ENCODE measurements around the gene ARHGAP15.
"Not testable (repeated sequence)": the region's sequence is repeated elsewhere in the genome, so short reads cannot be mapped to it uniquely, and the experiment has no call there.

Gene ARHGAP15

DNA sequence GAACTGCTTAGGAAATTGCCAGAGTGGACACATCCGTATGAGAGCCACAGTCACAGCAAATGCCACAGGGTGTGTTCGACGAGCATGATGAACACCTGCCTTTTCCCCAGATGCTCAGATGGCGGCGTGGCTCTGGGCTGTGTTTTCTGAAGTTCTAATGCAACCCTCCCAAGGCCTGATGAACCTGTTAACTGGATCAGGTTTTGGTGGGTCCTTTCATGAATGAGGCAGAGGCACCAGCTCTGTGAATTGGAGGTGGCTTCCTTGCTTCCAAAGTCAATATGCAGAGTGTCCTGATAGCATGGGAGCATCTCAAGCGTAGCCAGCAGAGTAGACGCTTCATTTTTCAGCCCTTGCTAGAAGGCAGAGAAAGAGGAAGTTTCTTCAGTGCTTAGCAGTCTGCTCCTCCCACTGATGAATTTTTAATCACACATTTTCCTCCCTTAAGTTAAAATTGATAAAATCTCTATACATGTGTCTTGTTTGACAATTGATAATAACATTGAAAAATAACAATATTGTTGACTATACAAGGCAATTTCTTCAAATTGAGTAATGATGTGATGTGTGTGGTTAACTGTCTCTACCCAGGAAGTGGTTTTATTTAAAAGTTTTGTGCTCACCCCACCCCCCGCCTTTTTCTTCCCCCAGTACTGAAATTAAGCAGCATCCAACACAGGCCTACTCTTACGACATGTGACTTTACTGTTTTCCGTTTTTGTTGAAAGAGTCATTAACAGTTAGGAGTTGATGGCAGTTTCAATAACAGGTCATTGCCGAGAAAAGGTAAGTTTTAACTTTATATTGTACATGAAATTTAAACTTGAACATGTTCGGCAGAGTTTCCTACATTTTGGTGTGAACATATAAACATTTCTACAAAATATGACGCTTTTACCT is at the start of gene ARHGAP15:
Gene ARHGAP15, plus strand, starts transcription at position 739 of the 900 bp plus-strand sequence.
- H3K9me3 Mint-ChIP-seq: peaks cover under 1% of the 10 kb centered on the region
- peak within 1 kb of the TSS; percentile 98 for H3K27ac Mint-ChIP-seq
- H3K27me3 Mint-ChIP-seq (ENCODE audit: low read depth): no peaks in the 10 kb centered on the region
- peaks cover 34% of the 10 kb centered on the region for H3K4me1 Mint-ChIP-seq (ENCODE audit: low read depth)
- peak within 1 kb of the TSS; percentile 81 for H3K4me3 Mint-ChIP-seq
- peak; percentile 65 for DNase-seq (ENCODE audit: low spot score)
- peaks cover 25% of the 10 kb centered on the region for H3K36me3 Mint-ChIP-seq (ENCODE audit: low read depth)

- Mint-ChIP-seq H3K27ac (no peak overlapping the region), H3K4me3 (no peak overlapping the region), H3K27me3 (ENCODE audit: low read depth) (peaks cover 5% of the 10 kb centered on the region), H3K4me1 (ENCODE audit: low read depth) (peaks cover 24% of the 10 kb centered on the region), H3K36me3 (ENCODE audit: low read depth) (no peaks in the 10 kb centered on the region), H3K9me3 (no peaks in the 10 kb centered on the region)
- DNase-seq (ENCODE audit: low spot score): no peak
These were observed 47.6 kb upstream of the ARHGAP15 start for GRCh38 chr2:143081616-143082015.

GRCh38 chr2:143083636-143084035 is 45.6 kb upstream of the ARHGAP15 start:
- H3K27ac Mint-ChIP-seq: no peak overlapping the region

DNA sequence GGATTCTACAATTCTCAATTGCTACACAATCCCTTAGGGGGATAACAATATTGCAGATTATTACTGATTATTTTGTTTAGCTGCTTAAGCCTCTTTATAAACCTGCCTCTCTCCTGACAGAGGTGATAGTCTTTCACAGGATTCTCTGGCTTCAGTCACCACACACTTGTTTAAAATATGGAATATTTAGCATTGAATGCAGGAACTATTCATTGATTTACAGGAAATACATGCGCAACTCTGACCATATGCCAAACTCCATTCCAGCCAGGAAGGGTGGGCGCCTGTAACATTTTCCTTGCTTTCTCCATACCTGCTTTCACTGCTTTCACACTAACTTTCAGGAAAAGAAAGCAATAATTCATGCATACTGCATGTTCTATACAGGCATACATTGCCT is 44.8 kb upstream of the ARHGAP15 start:
- Mint-ChIP-seq H3K4me1 (ENCODE audit: low read depth) (peaks cover 27% of the 10 kb centered on the region), H3K27me3 (ENCODE audit: low read depth) (peaks cover 5% of the 10 kb centered on the region), H3K36me3 (ENCODE audit: low read depth) (no peaks in the 10 kb centered on the region), H3K27ac (no peak overlapping the region), H3K9me3 (no peaks in the 10 kb centered on the region), H3K4me3 (no peak overlapping the region)
- no peak for DNase-seq (ENCODE audit: low spot score)

More at GRCh38 chr2:143083636-143084035, 45.6 kb upstream of the ARHGAP15 start:
- peaks cover 5% of the 10 kb centered on the region for H3K27me3 Mint-ChIP-seq (ENCODE audit: low read depth)
- DNase-seq (ENCODE audit: low spot score): no peak
- H3K4me1 Mint-ChIP-seq (ENCODE audit: low read depth): peaks cover 27% of the 10 kb centered on the region
- peak overlapping the region; percentile 19 for H3K4me3 Mint-ChIP-seq
- H3K36me3 Mint-ChIP-seq (ENCODE audit: low read depth): no peaks in the 10 kb centered on the region
- H3K9me3 Mint-ChIP-seq: no peaks in the 10 kb centered on the region

DNA sequence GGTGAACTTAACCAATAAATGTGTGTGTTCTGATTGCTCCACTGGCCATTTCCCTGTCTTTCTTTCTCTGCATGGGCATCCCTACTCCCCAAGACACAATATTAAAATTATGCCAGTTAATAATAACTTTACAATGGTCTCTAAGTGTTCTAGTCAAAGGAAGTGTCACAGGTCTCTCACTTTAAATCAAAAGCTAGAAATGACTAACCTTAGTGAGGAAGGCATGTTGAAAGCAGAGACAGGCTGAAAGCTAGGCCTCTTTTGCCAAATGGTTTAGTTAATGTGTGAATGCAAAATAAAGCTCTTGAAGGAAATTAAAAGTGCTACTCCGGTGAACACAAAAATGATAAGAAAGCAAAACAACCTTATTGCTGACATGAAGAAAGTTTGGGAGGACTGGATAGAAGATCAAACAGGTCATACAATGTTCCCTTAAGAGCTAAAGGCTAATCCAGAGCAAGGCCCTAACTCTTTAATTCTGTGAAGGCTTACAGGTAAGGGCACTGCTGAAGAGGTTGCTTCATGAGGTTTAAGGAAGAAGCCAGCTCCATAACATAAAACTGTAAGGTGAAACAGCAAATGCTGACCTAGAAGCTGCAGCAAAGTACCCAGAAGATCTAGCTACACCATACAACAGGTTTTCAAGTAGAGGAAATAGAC is 44.0 kb upstream of the ARHGAP15 start:
- no peaks in the 10 kb centered on the region for H3K9me3 Mint-ChIP-seq
- DNase-seq (ENCODE audit: low spot score): no peak
- peak overlapping the region; percentile 87 for H3K27ac Mint-ChIP-seq
- H3K4me1 Mint-ChIP-seq (ENCODE audit: low read depth): peaks cover 27% of the 10 kb centered on the region
- H3K27me3 Mint-ChIP-seq (ENCODE audit: low read depth): no peaks in the 10 kb centered on the region
- H3K4me3 Mint-ChIP-seq: no peak overlapping the region
- H3K36me3 Mint-ChIP-seq (ENCODE audit: low read depth): no peaks in the 10 kb centered on the region

GRCh38 chr2:143087033-143087432 is 42.2 kb upstream of the ARHGAP15 start:
- Mint-ChIP-seq H3K9me3 (no peaks in the 10 kb centered on the region), H3K4me3 (no peak overlapping the region), H3K4me1 (ENCODE audit: low read depth) (peaks cover 27% of the 10 kb centered on the region), H3K36me3 (ENCODE audit: low read depth) (no peaks in the 10 kb centered on the region), H3K27me3 (ENCODE audit: low read depth) (no peaks in the 10 kb centered on the region), H3K27ac (no peak overlapping the region)
- no peak for DNase-seq (ENCODE audit: low spot score)

GRCh38 chr2:143088388-143088787 is 40.8 kb upstream of the ARHGAP15 start:
- Mint-ChIP-seq H3K36me3 (ENCODE audit: low read depth) (no peaks in the 10 kb centered on the region), H3K4me3 (no peak overlapping the region), H3K4me1 (ENCODE audit: low read depth) (peaks cover 27% of the 10 kb centered on the region), H3K27me3 (ENCODE audit: low read depth) (no peaks in the 10 kb centered on the region), H3K9me3 (no peaks in the 10 kb centered on the region), H3K27ac (no peak overlapping the region)
- no peak for DNase-seq (ENCODE audit: low spot score)

GRCh38 chr2:143089520-143089919 is 39.7 kb upstream of the ARHGAP15 start:
- H3K27me3 Mint-ChIP-seq (ENCODE audit: low read depth); DNase-seq (ENCODE audit: low spot score); H3K9me3 Mint-ChIP-seq; H3K4me3 Mint-ChIP-seq; H3K36me3 Mint-ChIP-seq (ENCODE audit: low read depth); H3K27ac Mint-ChIP-seq: not testable (repeated sequence)
- peaks cover 18% of the 10 kb centered on the region for H3K4me1 Mint-ChIP-seq (ENCODE audit: low read depth)

DNA sequence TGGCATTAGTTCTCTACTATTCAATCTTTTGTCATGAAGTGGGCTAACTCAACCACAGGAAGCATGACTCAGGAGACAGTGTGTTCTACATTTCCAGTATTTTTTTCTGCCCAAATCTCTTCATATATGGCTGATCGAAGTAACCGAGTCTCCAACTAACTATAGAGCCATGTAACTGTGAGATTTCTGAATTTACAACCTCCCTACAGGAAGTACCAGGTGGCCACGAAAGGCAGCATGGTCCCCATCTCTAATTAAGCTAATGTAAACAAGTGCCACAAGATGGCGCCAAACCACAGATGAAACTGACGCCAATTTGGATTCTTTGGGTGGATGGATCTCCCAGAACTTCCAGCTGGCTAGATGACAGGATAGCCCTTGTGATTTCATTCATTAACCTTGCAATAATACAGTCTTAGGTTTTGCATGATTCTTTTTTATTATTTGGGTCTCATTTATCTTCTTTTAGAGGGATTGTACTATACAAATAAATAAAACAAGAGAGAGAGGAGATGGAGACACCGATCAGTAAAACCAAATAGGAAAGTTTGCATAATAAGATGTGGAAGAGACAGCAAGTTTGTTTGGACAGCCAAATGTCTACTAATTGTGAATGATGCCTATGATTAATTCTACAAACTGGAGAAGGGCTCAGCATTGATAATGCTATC is 18.3 kb upstream of the ARHGAP15 start:
- Mint-ChIP-seq H3K9me3 (no peaks in the 10 kb centered on the region), H3K27ac (peak overlapping the region; percentile 79), H3K4me1 (ENCODE audit: low read depth) (peaks cover 40% of the 10 kb centered on the region), H3K36me3 (ENCODE audit: low read depth) (peaks cover 2% of the 10 kb centered on the region), H3K4me3 (peak overlapping the region; percentile 57), H3K27me3 (ENCODE audit: low read depth) (peaks cover 15% of the 10 kb centered on the region)
- DNase-seq (ENCODE audit: low spot score): peak; percentile 48

DNA sequence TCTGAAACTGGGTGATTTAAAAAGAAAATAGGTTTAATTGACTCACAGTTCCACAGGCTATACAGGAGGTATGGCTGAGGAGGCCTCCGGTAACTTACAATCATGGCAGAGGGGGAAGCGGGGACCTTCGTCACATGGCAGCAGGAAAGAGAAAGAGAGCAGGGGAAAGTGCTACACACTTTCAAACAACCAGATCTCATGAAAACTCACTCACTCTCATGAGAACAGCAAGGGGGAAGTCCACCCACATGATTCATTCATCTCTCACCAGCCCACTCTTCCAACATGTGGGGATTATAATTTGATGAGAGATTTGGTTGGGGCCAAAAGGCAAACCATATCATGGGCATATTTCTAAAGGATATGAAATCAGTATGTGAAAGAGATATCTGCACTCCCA is 12.0 kb upstream of the ARHGAP15 start:
- H3K4me3 Mint-ChIP-seq: no peak overlapping the region
- no peaks in the 10 kb centered on the region for H3K27me3 Mint-ChIP-seq (ENCODE audit: low read depth)
- H3K4me1 Mint-ChIP-seq (ENCODE audit: low read depth): peaks cover 23% of the 10 kb centered on the region
- H3K36me3 Mint-ChIP-seq (ENCODE audit: low read depth): peaks cover 12% of the 10 kb centered on the region
- H3K27ac Mint-ChIP-seq: no peak overlapping the region
- no peak for DNase-seq (ENCODE audit: low spot score)
- H3K9me3 Mint-ChIP-seq: peaks cover 5% of the 10 kb centered on the region

GRCh38 chr2:143121079-143121478 is 8.1 kb upstream of the ARHGAP15 start:
- no peak for DNase-seq (ENCODE audit: low spot score)
- Mint-ChIP-seq H3K4me3 (peak overlapping the region; percentile 49), H3K27ac (peak overlapping the region; percentile 58), H3K4me1 (ENCODE audit: low read depth) (peaks cover 10% of the 10 kb centered on the region), H3K9me3 (peaks cover 5% of the 10 kb centered on the region), H3K36me3 (ENCODE audit: low read depth) (peaks cover 10% of the 10 kb centered on the region), H3K27me3 (ENCODE audit: low read depth) (no peaks in the 10 kb centered on the region)

- Mint-ChIP-seq H3K27ac (no peak overlapping the region), H3K9me3 (peaks cover 5% of the 10 kb centered on the region), H3K27me3 (ENCODE audit: low read depth) (no peaks in the 10 kb centered on the region), H3K4me3 (no peak overlapping the region), H3K36me3 (ENCODE audit: low read depth) (peaks cover 10% of the 10 kb centered on the region), H3K4me1 (ENCODE audit: low read depth) (peaks cover 14% of the 10 kb centered on the region)
- no peak for DNase-seq (ENCODE audit: low spot score)
These were observed 7.3 kb upstream of the ARHGAP15 start for GRCh38 chr2:143121957-143122356.

GRCh38 chr2:143123911-143124310 is 5.3 kb upstream of the ARHGAP15 start:
- Mint-ChIP-seq H3K9me3 (no peaks in the 10 kb centered on the region), H3K27ac (no peak overlapping the region), H3K4me1 (ENCODE audit: low read depth) (peaks cover 17% of the 10 kb centered on the region), H3K4me3 (no peak overlapping the region), H3K27me3 (ENCODE audit: low read depth) (no peaks in the 10 kb centered on the region), H3K36me3 (ENCODE audit: low read depth) (peaks cover 7% of the 10 kb centered on the region)
- DNase-seq (ENCODE audit: low spot score): no peak

- no peaks in the 10 kb centered on the region for H3K27me3 Mint-ChIP-seq (ENCODE audit: low read depth)
- H3K36me3 Mint-ChIP-seq (ENCODE audit: low read depth): peaks cover 6% of the 10 kb centered on the region
- peaks cover 15% of the 10 kb centered on the region for H3K4me1 Mint-ChIP-seq (ENCODE audit: low read depth)
- no peak overlapping the region for H3K4me3 Mint-ChIP-seq
- no peak overlapping the region for H3K27ac Mint-ChIP-seq
- no peak for DNase-seq (ENCODE audit: low spot score)
- no peaks in the 10 kb centered on the region for H3K9me3 Mint-ChIP-seq
These were observed 4.8 kb upstream of the ARHGAP15 start for GRCh38 chr2:143124445-143124844.
